ENCODE measurements around the gene OPALIN.

GRCh38 chr10:96305019-96305418 is 53.8 kb downstream of the OPALIN start:
- no peak for TF ChIP-seq CTCF (IDR thresholded peaks at IDR 0.05)
- TF ChIP-seq POLR2AphosphoS5 (IDR thresholded peaks at IDR 0.05), result no peak
- TF ChIP-seq POLR2A (IDR thresholded peaks at IDR 0.05; ENCODE audit: low read depth), result no peak

All from esophagus muscularis mucosa (tissue), 3 donors.